Lower leg skin (tissue), 4 donors: ENCODE data around the gene NMU. TPM values are rescaled to one million over a fixed set of nuclear protein-coding genes. Genes with fewer than 3 reads are reported as not detected.

ENCODE experiments used
- DNase-seq, 2 donors: peaks; one replicate each; pipeline ENCODE4 v3.0.0-alpha.2; 2019; ENCODE audit warnings: low spot score in 2 of 2
- H3K4me3 ChIP-seq: fragments of 200-600 bp; sonication (generic); 2 replicates; pipeline ENCODE4 v1.5.1; 2017; ENCODE audit warnings: mild to moderate bottlenecking, low read depth; ENCODE audit not compliant: poor library complexity, severe bottlenecking
- POLR2A ChIP-seq, 2 donors: fragments of 450-650 bp; IDR thresholded peaks; one replicate each; pipeline ENCODE4 v1.6.1; 2016 to 2017; ENCODE audit warnings: antibody characterized with exemption in 2 of 2, mild to moderate bottlenecking in 1 of 2, moderate library complexity in 1 of 2
- WGBS, 2 donors: methylation state at CpG; one replicate each; pipeline ENCODE4 v1.1.5; 2018; 5-methylcytosine and 5-hydroxymethylcytosine counted together
- intact Hi-C: fragments of 100-400 bp; cut with DNase I; formaldehyde crosslinking; loops from one replicate; pipeline ENCODE4 v1.15.0; 2023; ENCODE audit warnings: low total_unique reads
- total RNA-seq, 4 donors: library from RNA; depleted of rRNA; stranded (reverse); fragments of >200 nt; gene quantifications; one replicate each; pipeline ENCODE4 v1.1.0, GENCODE V29; 2016
- TF ChIP-seq, protein P1 (sequence below), 3 donors: fragments of 450-650 bp; IDR thresholded peaks; one replicate each; pipeline ENCODE4 v1.5.1; 2016; ENCODE audit warnings: antibody characterized with exemption in 3 of 3, mild to moderate bottlenecking in 3 of 3, moderate library complexity in 2 of 3

NMU gene
- total RNA-seq, 4 donors from 2014 or later, result 21.7 to 30.3 (median 26.7) TPM

DNA sequence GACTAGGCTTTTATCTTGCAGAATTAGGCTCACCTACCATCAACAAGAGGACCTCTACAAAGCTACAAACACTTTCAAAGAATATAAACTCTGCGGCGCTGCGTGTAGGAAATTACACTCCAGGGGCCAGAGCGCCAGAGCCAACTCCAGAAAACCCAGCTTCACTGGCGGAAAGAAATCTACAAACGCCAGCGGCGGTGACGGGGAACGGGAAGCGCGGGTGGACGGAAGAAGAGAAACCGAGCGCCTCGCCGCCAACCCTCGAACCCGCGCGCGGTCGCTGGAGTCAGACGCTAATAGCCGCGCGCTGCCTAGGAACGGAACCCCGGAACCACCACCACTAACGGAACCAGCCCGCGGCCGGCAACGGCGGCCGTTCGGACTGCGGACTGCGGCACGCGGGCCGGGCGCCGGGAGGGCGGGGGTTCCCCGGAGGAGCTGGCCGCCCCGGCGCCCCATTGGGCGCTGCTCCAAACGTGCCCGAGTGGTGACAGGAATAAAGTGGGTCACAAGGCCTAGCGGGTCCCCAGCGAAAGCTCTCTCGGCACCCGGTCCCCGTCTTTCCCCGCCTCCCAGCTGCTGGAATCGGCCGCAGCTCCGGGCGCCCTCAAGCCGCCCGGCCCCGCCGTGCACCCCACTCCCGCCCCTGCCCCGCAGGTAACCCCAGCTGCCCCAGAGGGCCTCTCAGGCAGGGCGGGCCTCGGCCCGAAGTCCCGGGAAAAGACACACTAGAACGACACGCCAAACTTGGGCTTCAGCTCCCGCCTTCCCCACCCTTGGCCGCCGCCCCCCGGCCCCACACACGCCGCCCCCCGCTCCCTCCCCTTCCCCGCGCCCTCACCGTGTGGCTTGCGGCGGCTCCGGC is 90.2 kb downstream of the NMU start:
- WGBS, 2 donors, result 0 to 1% methylated on average over 36 to 50 of the region's 87 CpGs
- intact Hi-C loops, result no loop called here

More for the DNA sequence above, 90.2 kb downstream of the NMU start:
- DNase-seq, result peak; percentile 61 to 94
- TF ChIP-seq, protein P1, sequence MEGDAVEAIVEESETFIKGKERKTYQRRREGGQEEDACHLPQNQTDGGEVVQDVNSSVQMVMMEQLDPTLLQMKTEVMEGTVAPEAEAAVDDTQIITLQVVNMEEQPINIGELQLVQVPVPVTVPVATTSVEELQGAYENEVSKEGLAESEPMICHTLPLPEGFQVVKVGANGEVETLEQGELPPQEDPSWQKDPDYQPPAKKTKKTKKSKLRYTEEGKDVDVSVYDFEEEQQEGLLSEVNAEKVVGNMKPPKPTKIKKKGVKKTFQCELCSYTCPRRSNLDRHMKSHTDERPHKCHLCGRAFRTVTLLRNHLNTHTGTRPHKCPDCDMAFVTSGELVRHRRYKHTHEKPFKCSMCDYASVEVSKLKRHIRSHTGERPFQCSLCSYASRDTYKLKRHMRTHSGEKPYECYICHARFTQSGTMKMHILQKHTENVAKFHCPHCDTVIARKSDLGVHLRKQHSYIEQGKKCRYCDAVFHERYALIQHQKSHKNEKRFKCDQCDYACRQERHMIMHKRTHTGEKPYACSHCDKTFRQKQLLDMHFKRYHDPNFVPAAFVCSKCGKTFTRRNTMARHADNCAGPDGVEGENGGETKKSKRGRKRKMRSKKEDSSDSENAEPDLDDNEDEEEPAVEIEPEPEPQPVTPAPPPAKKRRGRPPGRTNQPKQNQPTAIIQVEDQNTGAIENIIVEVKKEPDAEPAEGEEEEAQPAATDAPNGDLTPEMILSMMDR (IDR thresholded peaks at IDR 0.05), result no peak
- TF ChIP-seq POLR2A (IDR thresholded peaks at IDR 0.05), result no peak
- peak overlapping the region; percentile 54 for H3K4me3 ChIP-seq

Other genes with a start within 250 kb of the NMU start
- gene TMEM165, start 240.3 kb downstream of the NMU start, total RNA-seq, result 100 to 1,000 TPM in 1 of 4 donors, 10 to 100 TPM in 3; 84.1 to 149 (median 91.4) TPM
- 10 to 100 TPM; 10.4 to 14.4 (median 12.5) TPM for gene CLOCK, start 89.4 kb downstream of the NMU start, total RNA-seq
- gene PDCL2, start 44.1 kb downstream of the NMU start, total RNA-seq, result not detected
- not detected for gene EXOC1L, start 183.5 kb upstream of the NMU start, total RNA-seq
- gene EXOC1, start 217.3 kb upstream of the NMU start, total RNA-seq, result 10 to 100 TPM; 31.3 to 40.6 (median 36.8) TPM